ENCODE data around the gene FXYD5. TPM values are rescaled to one million over a fixed set of nuclear protein-coding genes. Genes with fewer than 3 reads are reported as not detected.
"Not testable (repeated sequence)": the region's sequence is repeated elsewhere in the genome, so short reads cannot be mapped to it uniquely, and the experiment has no call there.

FXYD5 gene
- total RNA-seq, 1 donor from 2014 or later: 92.9 TPM

- intact Hi-C loops (cut with DNase I); ATAC-seq; DNase-seq (ENCODE audit: low spot score): not testable (repeated sequence)
These were observed 42.3 kb downstream of the FXYD5 start for GRCh38 chr19:35196861-35197260.

GRCh38 chr19:35199481-35199880 is 44.9 kb downstream of the FXYD5 start:
- intact Hi-C loops (cut with DNase I): no loop called here
- ATAC-seq (no peak), DNase-seq (ENCODE audit: low spot score) (no peak)

GRCh38 chr19:35202722-35203688 is 48.5 kb downstream of the FXYD5 start:
- intact Hi-C loops (cut with DNase I): no loop called here
- ATAC-seq (no peak), DNase-seq (ENCODE audit: low spot score) (no peak)

DNA sequence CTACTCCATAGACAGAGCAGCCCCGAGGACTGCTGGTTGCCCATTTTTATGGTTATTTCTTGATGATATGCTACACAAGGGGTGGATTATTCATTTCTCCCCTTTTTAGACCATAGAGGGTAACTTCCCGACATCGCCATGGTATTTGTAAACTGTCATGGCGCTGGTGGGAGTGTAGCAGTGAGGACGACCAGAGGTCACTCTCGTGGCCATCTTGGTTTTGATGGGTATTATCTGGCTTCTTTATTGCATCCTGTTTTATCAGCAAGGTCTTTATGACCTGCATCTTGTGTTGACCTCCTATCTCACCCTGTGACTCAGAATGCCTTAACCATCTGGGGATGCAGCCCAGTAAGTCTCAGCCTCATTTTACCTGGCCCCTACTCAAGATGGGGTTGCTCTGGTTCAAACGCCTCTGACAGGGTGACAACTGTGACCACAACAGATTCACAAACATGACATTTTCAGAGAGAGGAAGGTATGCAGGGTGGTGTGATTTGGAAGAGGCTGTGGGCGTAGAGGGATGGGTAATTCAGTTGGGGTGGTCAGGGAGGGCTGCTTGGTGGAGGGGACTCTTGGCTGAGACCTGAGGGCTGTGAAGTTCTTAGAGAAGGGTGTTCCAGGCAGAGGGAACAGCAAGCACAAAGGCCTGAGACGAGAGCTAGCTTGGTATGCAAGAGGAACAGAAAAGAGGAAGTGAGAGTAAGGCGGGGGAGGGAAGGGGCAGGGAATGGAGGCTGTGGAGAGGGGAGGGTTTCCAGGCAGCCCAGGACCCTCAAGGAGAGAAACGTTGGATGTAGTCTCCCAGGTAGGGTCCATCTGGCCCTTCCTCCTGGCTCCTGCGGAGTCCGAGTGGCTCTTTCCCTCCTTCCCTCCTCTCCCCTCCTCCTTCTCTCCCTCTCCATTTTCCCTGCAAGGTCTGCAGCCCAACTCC is 50.5 kb downstream of the FXYD5 start:
- intact Hi-C loops (cut with DNase I): no loop called here
- no peak for DNase-seq (ENCODE audit: low spot score)
- peak; percentile 74 for ATAC-seq

GRCh38 chr19:35205733-35206323 is 51.3 kb downstream of the FXYD5 start:
- ATAC-seq: no peak
- no peak for DNase-seq (ENCODE audit: low spot score)
- intact Hi-C loops (cut with DNase I): no loop called here

DNA sequence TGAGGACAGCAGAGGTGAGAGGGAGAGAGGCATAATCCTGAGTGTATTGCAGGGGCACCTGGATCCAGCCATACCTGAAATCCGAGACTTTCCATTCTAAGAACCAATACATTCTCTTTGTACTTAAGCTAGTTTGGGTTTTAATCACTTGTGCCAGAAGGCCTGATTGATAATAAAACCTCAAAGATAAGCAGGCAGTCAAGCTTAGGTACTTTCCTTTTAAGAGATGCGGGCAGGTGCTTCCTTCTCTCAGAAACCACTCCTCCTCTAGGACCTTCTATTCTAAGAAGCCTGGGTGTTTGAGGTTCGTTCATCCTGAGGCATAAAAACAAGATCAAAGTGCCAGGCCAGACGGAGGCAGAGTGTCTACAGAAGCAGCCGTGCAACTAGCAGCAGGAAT is 51.8 kb downstream of the FXYD5 start:
- intact Hi-C loops (cut with DNase I): no loop called here
- DNase-seq (ENCODE audit: low spot score) (no peak), ATAC-seq (no peak)

- ATAC-seq: no peak
- intact Hi-C loops (cut with DNase I): no loop called here
- no peak for DNase-seq (ENCODE audit: low spot score)
These were observed 52.3 kb downstream of the FXYD5 start for GRCh38 chr19:35206855-35207254.

DNA sequence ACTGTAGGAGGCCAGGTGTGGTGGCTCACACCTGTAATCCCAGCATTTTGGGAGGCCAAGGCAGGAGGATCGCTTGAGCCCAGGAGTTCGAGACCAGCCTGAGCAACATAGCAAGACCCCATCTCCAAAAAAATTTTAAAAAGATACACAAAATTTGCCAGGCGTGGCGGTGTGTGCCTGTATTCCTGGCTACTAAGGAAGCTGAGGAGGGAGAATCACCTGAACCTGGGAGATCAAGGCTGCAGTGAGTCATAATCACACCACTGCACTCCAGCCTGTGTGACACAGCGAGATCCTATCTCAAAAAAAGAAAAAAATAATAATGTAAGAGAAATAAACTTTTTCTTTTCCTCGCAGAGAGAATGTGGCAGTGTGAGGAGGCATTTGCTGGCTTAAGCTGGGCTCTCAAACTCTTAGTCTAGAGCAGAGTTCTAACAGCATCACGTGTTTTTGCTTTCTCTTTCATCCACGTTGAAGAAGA is 52.9 kb downstream of the FXYD5 start:
- ATAC-seq (no peak), DNase-seq (ENCODE audit: low spot score) (no peak)
- intact Hi-C loops (cut with DNase I): no loop called here

DNA sequence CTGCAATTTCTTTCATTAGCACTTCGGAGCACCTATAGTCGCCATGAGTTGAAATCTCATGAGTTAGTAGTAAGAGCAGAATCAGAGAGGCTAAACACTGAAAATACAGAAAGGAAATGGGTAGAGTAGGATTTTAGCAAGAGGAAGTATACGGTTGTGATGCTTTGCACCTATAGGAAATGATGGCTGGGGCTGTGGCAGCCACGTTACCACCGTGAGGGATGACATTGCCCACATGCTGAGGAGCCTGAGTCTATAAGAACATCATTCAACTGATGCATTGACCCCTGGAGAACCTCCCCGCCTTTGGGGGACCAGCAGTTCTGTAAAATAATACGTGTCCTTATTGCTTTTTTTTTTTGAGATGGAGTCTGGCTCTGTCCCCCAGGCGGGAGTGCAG is 53.6 kb downstream of the FXYD5 start:
- ATAC-seq: no peak
- intact Hi-C loops (cut with DNase I): no loop called here
- DNase-seq (ENCODE audit: low spot score): no peak

DNA sequence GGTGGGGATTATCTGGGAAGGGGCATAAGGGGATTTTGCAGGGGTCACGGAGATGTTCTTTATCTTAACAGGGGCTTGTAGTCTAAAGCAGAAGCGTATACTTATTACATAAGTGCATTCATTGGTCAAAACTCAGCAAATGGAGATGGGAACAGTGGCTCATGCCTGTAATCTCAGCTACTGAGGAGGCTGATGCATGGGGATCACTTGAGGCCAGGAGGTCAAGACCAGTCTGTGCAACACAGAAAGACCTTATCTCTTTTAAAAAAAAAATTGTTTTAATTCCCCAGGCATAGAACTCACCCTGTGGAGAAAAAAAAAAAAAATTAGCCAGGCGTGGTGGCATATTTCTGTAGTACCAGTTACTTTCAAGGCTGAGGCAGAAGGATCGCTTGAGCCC is 55.1 kb downstream of the FXYD5 start:
- intact Hi-C loops (cut with DNase I): no loop called here
- ATAC-seq: no peak
- DNase-seq (ENCODE audit: low spot score): no peak

DNA sequence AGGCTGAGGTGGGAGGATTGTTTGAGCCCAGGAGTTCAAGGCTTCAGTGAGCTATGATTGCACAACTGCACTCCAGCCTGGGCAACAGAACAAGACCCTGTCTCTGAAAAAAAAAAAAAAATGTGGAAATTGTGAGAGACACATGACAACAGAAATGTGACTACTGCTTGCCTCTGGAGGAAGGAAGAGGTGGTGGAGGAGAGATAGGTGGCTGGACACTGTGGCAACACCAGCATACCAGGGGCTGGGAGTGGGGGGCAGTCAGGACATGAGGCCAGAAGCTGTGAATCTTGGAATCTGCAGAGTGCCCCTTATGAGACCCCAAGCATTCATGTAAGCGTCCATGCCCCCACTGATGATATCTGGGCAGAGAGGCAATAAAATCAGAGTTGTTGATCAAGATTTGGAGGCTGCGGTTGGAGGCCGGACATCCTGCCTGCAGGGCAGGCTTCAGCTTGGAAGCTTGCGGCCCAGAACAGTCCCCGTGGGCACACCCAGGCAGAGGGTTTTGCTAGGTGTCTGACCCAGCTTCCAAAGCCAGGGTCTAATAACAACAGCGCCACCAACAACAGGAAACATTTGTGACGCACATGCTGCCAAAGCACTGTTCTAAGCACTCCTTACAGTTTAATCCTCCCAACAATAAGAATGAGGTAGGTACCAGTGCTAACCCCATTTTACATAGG is 57.2 kb downstream of the FXYD5 start:
- intact Hi-C loops (cut with DNase I): no loop called here
- ATAC-seq (peak; percentile 68), DNase-seq (ENCODE audit: low spot score) (peak; percentile 64)

DNA sequence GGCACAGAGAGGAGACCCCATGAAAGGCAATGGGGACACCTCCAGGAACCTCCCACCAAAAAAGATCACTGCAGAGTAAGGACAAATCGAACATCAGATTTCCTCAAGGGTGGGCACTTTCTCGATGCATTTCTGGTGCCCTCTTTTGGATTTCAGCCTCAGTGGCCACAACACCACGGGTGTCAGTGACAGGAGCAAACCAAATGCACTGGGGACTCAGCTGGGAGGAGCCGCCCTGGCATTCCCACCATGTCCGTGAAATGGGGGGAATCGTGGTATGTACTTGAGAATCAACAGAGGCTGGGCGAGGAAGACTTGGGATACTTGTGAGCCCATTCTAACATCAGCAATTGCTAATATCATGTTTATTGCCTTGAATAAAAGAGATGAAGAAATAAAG is 57.7 kb downstream of the FXYD5 start:
- intact Hi-C loops (cut with DNase I): no loop called here
- ATAC-seq (no peak), DNase-seq (ENCODE audit: low spot score) (no peak)

DNA sequence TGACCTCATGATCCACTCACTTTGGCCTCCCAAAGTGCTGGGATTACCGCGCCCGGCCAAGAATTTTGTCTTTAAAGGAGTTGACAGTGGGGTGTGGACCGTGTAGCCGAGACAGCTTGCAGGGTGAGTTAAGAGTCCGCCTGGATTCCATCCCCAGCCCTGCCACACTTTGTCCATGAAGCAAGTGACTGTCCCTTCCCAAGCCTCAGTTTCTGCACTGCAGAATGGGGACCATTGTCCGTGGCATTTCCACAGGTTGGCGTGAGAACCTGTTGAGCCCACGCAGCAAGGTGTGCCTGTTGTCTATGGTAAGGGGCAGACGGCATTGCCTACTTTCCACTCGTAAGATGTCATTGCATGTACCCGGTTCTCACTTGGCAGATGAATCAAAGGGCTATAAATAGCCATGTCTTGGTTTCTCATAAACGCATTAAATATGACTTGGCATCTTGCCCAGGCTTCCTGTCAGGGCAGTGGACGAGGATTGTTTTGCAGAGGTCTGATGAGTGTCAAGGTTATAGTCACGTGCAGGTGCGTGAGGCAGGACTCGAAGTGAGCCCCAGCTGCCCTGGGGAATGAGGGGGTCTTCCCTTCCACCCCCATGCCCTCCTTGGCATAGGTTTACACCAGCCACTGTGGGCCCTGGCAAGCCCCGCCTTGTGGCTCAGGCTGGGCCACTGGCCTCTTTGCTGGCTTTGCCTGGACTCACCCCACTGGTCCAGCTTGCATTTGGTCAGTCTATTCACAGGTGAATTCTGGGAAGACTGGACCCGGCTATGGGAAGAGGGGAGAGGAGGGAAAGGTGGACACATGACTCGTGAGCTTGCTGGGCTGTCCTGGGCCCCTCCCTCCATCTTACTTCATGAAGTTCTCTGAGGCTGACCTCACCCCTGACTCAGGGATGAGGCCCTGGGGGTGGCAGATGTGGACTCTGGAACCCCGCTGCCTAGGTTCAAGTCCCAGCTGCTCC is 59.4 kb downstream of the FXYD5 start:
- DNase-seq (ENCODE audit: low spot score) (peak; percentile 69), ATAC-seq (peak; percentile 74)
- intact Hi-C loops (cut with DNase I): no loop called here

GRCh38 chr19:35214766-35215422 is 60.4 kb downstream of the FXYD5 start:
- intact Hi-C loops (cut with DNase I): no loop called here
- ATAC-seq: no peak
- no peak for DNase-seq (ENCODE audit: low spot score)

DNA sequence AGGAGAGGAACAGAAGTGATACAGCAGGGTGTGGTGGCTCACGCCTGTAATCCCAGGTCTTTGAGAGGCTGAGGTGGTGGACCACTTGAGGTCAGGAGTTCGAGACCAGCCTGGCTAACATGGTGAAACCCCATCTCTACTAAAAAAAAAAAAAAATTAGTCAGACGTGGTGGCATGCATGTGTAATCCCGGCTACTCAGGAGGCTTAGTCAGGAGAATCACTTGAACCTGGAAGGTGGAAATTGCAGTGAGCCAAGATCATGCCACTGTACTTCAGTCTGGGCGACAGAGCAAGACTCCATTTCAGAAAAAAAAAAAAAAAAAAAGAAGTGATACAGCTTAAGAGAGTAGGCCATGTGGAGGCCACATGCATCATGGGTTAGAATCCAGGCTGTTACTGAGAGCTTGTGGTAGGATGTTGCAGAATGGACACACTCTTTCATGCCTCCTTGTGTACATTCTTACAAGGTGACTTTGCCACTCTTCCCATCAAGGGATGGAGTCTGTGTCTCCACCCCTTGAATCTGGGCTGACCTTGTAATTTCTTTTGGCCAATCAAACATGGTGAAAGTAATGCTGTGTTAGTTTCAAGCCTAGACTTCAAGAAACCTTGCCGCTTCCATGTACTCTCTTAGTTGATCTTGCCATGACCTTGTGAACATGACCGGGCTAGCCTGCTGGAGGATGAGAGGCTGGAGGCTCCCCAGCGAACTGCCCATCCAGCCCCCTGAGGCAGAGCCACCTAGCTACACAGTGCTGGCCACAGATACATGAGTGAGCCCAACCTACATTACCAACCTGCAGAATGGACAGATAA is 61.7 kb downstream of the FXYD5 start:
- ATAC-seq (no peak), DNase-seq (ENCODE audit: low spot score) (no peak)
- intact Hi-C loops (cut with DNase I): no loop called here
